HepG2 (cell line): ENCODE data around the gene THEM5. TPM values are rescaled to one million over a fixed set of nuclear protein-coding genes. Genes with fewer than 3 reads are reported as not detected.
A peak's percentile ranks its signal among the peaks of the same experiment; 100 is the strongest.

Experiments
- MAX ChIP-seq: IDR thresholded peaks from 2 replicates; pipeline ENCODE4 v1.6.1; 2012; ENCODE audit warnings: inconsistent platforms
- RBFOX2 ChIP-seq: fragments of 200-400 bp; formaldehyde crosslinking; IDR thresholded peaks from 2 replicates; pipeline ENCODE4 v1.6.1; 2017; ENCODE audit warnings: low read depth, mild to moderate bottlenecking, low read length
- SOX5 ChIP-seq: IDR thresholded peaks from 2 replicates; pipeline ENCODE4 v1.6.1; 2016; ENCODE audit warnings: borderline replicate concordance
- SSRP1 ChIP-seq: IDR thresholded peaks from 2 replicates; pipeline ENCODE4 v1.6.1; 2016; ENCODE audit warnings: control low read depth
- ZFP82 ChIP-seq: sonication (generic); formaldehyde crosslinking; IDR thresholded peaks from 2 replicates; pipeline ENCODE4 v1.5.1; 2020; ENCODE audit warnings: mild to moderate bottlenecking, missing genetic modification reagents, borderline replicate concordance
- ZHX2 ChIP-seq, 2 experiments: sonication (generic) in 1 of 2; formaldehyde crosslinking in 1 of 2; IDR thresholded peaks; 2 replicates each; pipeline versions ENCODE4 v1.6.1 to v1.9.0; 2014 to 2022; ENCODE audit warnings: antibody characterized with exemption in 1 of 2, borderline replicate concordance in 1 of 2, inconsistent platforms in 1 of 2, low read depth in 1 of 2, missing genetic modification reagents in 1 of 2
- ZNF552 ChIP-seq: sonication (generic); formaldehyde crosslinking; IDR thresholded peaks from 2 replicates; pipeline ENCODE4 v1.9.0; 2022; ENCODE audit warnings: missing genetic modification reagents, mild to moderate bottlenecking, borderline replicate concordance
- ZNF775 ChIP-seq: sonication (generic); formaldehyde crosslinking; IDR thresholded peaks from 2 replicates; pipeline ENCODE4 v1.4.0; 2020; ENCODE audit warnings: missing genetic modification reagents, mild to moderate bottlenecking, moderate library complexity, borderline replicate concordance
- polyA plus RNA-seq, 8 experiments: library from polyadenylated mRNA; depleted of rRNA in 3 of 8; stranded (reverse) in 7 of 8; unstranded in 1 of 8; fragments of >200 nt; fragmentation: Illumina TruSeq in 4 of 8; extraction: Trizol in 4 of 8; gene quantifications; 2 replicates each; pipeline versions ENCODE4 v1.2.1 to v1.2.3, GENCODE V29; 2011 to 2016; ENCODE audit warnings: low read depth in 4 of 8, missing spikeins in 1 of 8, mixed read lengths in 1 of 8; ENCODE audit not compliant: insufficient read depth in 1 of 8
- total RNA-seq, 5 experiments: library from RNA; depleted of rRNA; stranded (reverse); fragments of >200 nt; fragmentation: Illumina TruSeq; extraction: Trizol; gene quantifications; 2 replicates each; pipeline ENCODE4 v1.2.3, GENCODE V29; 2016; ENCODE audit warnings: low read depth in 1 of 5
- TF ChIP-seq, protein P1 (sequence below): sonication (generic); formaldehyde crosslinking; IDR thresholded peaks from 2 replicates; pipeline ENCODE4 v1.4.0; 2020; ENCODE audit warnings: low read depth, missing genetic modification reagents
- TF ChIP-seq, protein P2 (sequence below), 2 experiments: sonication (generic) in 1 of 2; formaldehyde crosslinking in 1 of 2; IDR thresholded peaks; 2 replicates each; pipeline versions ENCODE4 v1.4.0 to v1.6.1; 2016 to 2020; ENCODE audit warnings: borderline replicate concordance in 1 of 2, low read depth in 1 of 2, mild to moderate bottlenecking in 1 of 2, missing genetic modification reagents in 1 of 2

The THEM5 gene
- total and polyA plus RNA-seq, 2 of the 13 experiments (the other 11 are each of a cell fraction or from before 2014, with no cell fraction given), result not detected

- TF ChIP-seq, protein P1, sequence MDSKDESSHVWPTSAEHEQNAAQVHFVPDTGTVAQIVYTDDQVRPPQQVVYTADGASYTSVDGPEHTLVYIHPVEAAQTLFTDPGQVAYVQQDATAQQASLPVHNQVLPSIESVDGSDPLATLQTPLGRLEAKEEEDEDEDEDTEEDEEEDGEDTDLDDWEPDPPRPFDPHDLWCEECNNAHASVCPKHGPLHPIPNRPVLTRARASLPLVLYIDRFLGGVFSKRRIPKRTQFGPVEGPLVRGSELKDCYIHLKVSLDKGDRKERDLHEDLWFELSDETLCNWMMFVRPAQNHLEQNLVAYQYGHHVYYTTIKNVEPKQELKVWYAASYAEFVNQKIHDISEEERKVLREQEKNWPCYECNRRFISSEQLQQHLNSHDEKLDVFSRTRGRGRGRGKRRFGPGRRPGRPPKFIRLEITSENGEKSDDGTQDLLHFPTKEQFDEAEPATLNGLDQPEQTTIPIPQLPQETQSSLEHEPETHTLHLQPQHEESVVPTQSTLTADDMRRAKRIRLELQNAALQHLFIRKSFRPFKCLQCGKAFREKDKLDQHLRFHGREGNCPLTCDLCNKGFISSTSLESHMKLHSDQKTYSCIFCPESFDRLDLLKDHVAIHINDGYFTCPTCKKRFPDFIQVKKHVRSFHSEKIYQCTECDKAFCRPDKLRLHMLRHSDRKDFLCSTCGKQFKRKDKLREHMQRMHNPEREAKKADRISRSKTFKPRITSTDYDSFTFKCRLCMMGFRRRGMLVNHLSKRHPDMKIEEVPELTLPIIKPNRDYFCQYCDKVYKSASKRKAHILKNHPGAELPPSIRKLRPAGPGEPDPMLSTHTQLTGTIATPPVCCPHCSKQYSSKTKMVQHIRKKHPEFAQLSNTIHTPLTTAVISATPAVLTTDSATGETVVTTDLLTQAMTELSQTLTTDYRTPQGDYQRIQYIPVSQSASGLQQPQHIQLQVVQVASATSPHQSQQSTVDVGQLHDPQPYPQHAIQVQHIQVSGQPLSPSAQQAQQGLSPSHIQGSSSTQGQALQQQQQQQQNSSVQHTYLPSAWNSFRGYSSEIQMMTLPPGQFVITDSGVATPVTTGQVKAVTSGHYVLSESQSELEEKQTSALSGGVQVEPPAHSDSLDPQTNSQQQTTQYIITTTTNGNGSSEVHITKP (CRISPR knock-in tag), result 0 out of 2 replicates have a peak, but pooled peaks have one; percentile 47
- TF ChIP-seq ZHX2 (IDR thresholded peaks at IDR 0.05; ENCODE audit: low read depth), result 0 out of 2 replicates have a peak, but pooled peaks have one; percentile 18
- TF ChIP-seq ZHX2 (CRISPR knock-in tag; IDR thresholded peaks at IDR 0.05; ENCODE audit: borderline replicate concordance), result no peak
- TF ChIP-seq, protein P2, sequence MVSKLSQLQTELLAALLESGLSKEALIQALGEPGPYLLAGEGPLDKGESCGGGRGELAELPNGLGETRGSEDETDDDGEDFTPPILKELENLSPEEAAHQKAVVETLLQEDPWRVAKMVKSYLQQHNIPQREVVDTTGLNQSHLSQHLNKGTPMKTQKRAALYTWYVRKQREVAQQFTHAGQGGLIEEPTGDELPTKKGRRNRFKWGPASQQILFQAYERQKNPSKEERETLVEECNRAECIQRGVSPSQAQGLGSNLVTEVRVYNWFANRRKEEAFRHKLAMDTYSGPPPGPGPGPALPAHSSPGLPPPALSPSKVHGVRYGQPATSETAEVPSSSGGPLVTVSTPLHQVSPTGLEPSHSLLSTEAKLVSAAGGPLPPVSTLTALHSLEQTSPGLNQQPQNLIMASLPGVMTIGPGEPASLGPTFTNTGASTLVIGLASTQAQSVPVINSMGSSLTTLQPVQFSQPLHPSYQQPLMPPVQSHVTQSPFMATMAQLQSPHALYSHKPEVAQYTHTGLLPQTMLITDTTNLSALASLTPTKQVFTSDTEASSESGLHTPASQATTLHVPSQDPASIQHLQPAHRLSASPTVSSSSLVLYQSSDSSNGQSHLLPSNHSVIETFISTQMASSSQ (IDR thresholded peaks at IDR 0.05; ENCODE audit: low read depth), result no peak
- TF ChIP-seq, protein P2 (CRISPR knock-in tag; IDR thresholded peaks at IDR 0.05; ENCODE audit: borderline replicate concordance), result no peak
- no peak for TF ChIP-seq RBFOX2
- peak; percentile 53; the same call in 1 of the 2 replicates for TF ChIP-seq SOX5 (CRISPR knock-in tag)
- TF ChIP-seq ZNF552 (CRISPR knock-in tag), result 0 out of 2 replicates have a peak, but pooled peaks have one; percentile 35
- TF ChIP-seq ZNF775 (CRISPR knock-in tag), result no peak
- no peak for TF ChIP-seq ZFP82 (CRISPR knock-in tag)
- TF ChIP-seq MAX, result peak; percentile 94
- no peak for TF ChIP-seq SSRP1 (CRISPR knock-in tag)
These were observed 21.1 kb downstream of the THEM5 start (continued) for GRCh38 chr1:151832318-151832980.
